Stomach (tissue), 4 donors: ENCODE results near the gene TMA7B.

ENCODE experiments used
- EP300 ChIP-seq: sonication (generic); formaldehyde crosslinking; IDR thresholded peaks from one replicate; pipeline ENCODE4 v1.6.1; 2017; ENCODE audit warnings: antibody characterized with exemption
- POLR2A ChIP-seq, 4 donors: fragments of 450-650 bp; IDR thresholded peaks; one replicate each; pipeline ENCODE4 v1.6.1; 2016; ENCODE audit warnings: antibody characterized with exemption in 4 of 4, control low read depth in 2 of 4, mild to moderate bottlenecking in 1 of 4, moderate library complexity in 1 of 4
- POLR2AphosphoS5 ChIP-seq, 3 donors: sonication (generic); formaldehyde crosslinking; IDR thresholded peaks; one replicate each; pipeline ENCODE4 v1.6.1; 2016; ENCODE audit warnings: antibody characterized with exemption in 3 of 3

- TF ChIP-seq EP300 (no peak), POLR2AphosphoS5 (IDR thresholded peaks at IDR 0.05) (no peak), POLR2A (IDR thresholded peaks at IDR 0.05) (no peak)
Observed at GRCh38 chr22:39958949-39959639, 1.1 kb upstream of the TMA7B start.
